ENCODE results near the gene RUNX2. TPM values are rescaled to one million over a fixed set of nuclear protein-coding genes. Genes with fewer than 3 reads are reported as not detected.

RUNX2 gene
- total and polyA plus RNA-seq, 9 of the 15 experiments (the other 6 are each of a cell fraction or from before 2014, with no cell fraction given) = 0.29 to 1.00 (median 0.43) TPM

- TF ChIP-seq RREB1 (CRISPR knock-in tag; IDR thresholded peaks at IDR 0.05) (no peak), FOXA1 (IDR thresholded peaks at IDR 0.05; ENCODE audit: borderline replicate concordance) (no peak), HDAC2 (IDR thresholded peaks at IDR 0.05) (no peak), ZNF75A (CRISPR knock-in tag; IDR thresholded peaks at IDR 0.05) (no peak), STAG1 (CRISPR knock-in tag; IDR thresholded peaks at IDR 0.05; ENCODE audit: borderline replicate concordance) (no peak), ELK3 (CRISPR knock-in tag; IDR thresholded peaks at IDR 0.05) (no peak), PYGO2 (tag; IDR thresholded peaks at IDR 0.05) (no peak)
Observed at GRCh38 chr6:45278367-45278766, 49.8 kb upstream of the RUNX2 start (continued).

Measured in K562 (cell line).